PC-9 (cell line): ENCODE measurements around the gene PDE11A.

Experiments
- CTCF ChIP-seq: fragments of 200-600 bp; sonication (generic); conservative IDR thresholded peaks from 2 replicates; pipeline ENCODE4 v1.6.1; 2017; ENCODE audit warnings: mixed run types, antibody characterized with exemption, mild to moderate bottlenecking, moderate library complexity
- EZH2 ChIP-seq: fragments of 200-600 bp; sonication (generic); IDR thresholded peaks from 2 replicates; pipeline ENCODE4 v1.8.0; 2017; ENCODE audit warnings: antibody characterized with exemption, low read depth

DNA sequence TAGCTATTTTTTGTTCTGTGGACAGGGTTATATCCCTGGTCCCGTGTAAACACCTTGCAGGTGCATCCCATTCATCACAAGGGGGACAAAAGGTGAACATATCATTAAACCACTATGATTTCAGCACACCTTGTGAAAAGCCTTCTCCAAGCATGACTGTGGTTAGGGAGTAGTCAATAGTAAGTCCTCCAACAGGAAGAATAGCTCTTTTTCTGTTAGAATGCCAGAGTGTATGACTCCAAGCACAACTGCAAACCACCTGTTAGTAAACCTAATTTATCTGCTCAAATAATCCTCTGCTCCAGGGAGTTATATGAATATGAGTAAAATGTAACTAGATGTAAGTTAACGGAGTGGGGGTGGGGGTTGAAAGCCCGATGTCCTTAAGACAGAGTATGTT lies 439.5 kb downstream of the PDE11A start:
- no peak for TF ChIP-seq CTCF
- no peak for TF ChIP-seq EZH2
